Activated CD4-positive, alpha-beta T cell treated with anti-CD3 and anti-CD28 coated beads, Interleukin-2, Interleukin-4, amounts not matched to agents 100 ng/mL and 50 ng/mL, durations not matched to agents 16 hours and 8 hours (primary cell): ENCODE measurements around the gene OR5L2.
"Not testable (repeated sequence)": the region's sequence is repeated elsewhere in the genome, so short reads cannot be mapped to it uniquely, and the experiment has no call there.

Experiments
- DNase-seq: peaks from one replicate; pipeline ENCODE4 v3.0.0-alpha.2; 2020; ENCODE audit warnings: low spot score

OR5L2 gene

DNA sequence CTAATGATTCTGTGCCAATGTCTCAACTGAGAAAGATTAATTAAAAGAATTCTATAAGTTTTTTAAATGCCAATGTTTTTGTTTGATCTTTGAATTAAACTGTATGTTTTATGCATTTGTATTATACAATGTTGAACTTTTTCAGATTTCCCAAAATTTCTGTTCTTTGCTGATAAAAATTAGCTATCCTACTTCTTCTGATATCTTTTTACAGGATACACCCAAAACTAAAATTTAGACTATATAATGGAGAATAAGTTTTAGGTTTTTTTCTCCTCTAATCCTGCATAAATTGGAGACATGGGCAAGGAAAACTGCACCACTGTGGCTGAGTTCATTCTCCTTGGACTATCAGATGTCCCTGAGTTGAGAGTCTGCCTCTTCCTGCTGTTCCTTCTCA, at the start of gene OR5L2:
TSS of gene OR5L2 (plus strand) at position 301 of the 400 bp plus-strand sequence. CDS start at position 301, 0 bp downstream.
- no peak for DNase-seq

DNA sequence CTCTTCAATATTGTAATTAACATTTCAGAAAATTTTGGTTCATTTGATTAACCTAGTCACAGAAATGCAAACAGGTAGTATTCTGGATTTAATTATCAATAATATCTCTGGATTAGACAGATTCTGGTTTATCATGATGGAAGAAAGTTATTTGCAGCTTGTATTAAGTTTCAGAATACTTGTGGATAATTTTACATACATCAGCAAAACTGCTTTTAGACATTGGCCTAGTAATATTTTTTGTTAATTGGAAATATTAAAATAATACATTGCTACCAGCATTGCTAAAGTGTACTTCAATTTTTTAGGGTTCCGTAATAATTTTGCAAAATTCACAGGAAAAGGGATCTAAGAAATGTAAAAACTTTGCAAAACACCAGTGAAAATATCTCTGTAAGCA, 35.4 kb upstream of the OR5L2 start:
- DNase-seq: no peak

DNA sequence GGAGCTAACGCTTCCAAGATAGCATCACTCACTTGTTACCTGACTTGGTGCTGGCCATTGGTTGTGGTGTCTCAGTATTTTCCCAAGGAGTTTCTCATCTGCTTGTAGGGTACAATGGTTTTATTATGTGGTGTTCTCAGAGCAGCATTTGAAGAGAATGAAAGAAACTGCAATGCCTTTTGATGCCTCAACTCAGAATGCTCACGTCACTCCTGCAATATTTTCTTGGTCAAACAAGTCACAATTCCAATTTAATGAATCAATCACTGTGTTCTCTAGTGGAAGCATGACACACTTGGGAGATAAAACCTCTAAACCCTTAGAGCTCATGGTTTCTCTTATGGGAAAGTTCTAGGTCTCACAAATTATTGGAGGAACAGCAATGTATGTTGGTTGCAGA, 33.7 kb upstream of the OR5L2 start:
- DNase-seq: no peak

DNA sequence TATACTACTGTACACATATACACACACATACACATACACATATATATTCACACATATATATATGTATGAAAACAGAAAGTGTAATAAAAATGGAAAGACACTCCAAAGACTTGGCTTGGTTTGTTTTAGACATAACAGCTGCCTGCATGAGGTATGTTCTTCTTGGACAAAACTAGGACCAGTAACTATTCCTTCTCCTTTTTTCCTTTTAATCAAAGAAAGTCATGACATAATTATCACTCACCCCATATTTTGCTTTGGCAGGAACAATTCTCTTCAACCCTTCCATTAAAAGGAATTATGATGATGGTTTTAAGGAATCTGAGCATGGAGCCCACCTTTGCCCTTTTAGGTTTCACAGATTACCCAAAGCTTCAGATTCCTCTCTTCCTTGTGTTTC, 31.8 kb upstream of the OR5L2 start, which contains the start of gene OR5D14:
TSS of gene OR5D14 (plus strand) at position 301 of the 400 bp plus-strand sequence. CDS start at position 301, 0 bp downstream.
- no peak for DNase-seq

DNA sequence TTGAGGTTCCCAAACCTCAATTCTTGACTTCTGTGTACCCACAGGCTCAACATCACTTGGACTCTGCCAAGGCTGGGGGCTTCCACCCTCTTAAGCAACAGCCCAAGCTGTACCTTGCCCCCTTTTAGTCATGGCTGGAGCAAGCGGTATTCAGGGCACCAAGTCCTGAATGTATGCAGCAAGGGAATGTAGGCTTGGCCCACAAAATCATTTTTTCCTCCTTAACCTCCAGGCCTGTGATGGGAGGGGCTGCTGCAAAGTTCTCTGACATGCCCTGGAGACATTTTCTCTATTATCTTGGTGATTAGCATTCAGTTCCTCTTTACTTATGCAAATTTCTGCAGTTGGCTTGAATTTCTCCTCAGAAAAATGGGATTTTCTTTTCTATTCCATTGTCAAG, 20.8 kb upstream of the OR5L2 start:
- no peak for DNase-seq

DNA sequence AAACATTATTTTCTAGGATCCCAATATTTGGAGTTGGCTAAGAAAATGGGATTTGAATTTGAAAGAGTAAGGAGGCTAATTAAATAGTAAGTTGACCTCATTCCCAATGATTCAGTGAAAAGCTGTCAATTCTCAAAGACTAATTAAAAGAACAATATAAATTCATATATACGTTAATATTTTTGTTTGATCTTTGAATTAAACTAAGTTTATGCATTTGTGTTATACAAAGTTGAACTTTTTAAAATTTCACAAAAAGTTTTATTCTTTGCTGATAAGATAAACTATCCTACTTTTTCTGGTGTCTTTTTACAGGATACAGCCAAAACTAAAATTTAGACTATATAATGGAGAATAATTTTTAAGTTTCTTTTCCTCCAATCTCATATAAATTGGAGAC, 16.0 kb upstream of the OR5L2 start, which contains the start of gene OR5L1:
TSS of gene OR5L1 (plus strand) at position 301 of the 400 bp plus-strand sequence. CDS start 100 bp downstream, outside the sequence.
- DNase-seq: no peak

DNA sequence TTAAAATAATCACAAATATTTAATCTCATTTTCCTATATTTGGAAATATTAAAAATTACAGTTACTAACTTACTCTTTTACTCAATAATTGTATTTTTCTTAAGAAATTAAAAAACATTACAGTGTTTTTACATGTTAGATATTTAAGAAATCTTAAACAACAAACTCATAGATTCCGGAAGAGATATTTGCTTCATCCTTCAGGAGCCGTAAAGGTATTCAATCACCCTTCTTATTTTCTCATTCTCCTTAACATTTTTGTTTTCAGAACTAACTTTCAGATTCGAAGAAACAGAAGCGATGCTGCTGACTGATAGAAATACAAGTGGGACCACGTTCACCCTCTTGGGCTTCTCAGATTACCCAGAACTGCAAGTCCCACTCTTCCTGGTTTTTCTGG, 7.7 kb upstream of the OR5L2 start, which contains the start of gene OR5D18:
TSS of gene OR5D18 (plus strand) at position 301 of the 400 bp plus-strand sequence. CDS start at position 301, 0 bp downstream.
- no peak for DNase-seq

DNA sequence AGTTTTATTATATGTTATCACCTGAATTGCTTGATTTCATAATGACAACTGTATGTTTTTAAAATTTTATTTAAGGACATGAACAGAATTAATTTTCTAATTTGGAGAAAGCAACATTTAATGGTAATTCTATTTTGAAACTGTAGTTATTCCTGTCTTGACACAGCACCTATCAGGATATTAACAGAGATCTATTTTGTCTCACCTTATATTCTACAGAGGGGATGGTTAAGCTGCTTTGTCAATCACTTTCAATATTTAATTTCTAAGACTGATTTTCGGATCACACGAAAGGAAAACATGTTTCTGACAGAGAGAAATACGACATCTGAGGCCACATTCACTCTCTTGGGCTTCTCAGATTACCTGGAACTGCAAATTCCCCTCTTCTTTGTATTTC, 11.4 kb downstream of the OR5L2 start, which contains the start of gene OR5D16:
TSS of gene OR5D16 (plus strand) at position 301 of the 400 bp plus-strand sequence. CDS start at position 301, 0 bp downstream.
- DNase-seq: no peak

DNA sequence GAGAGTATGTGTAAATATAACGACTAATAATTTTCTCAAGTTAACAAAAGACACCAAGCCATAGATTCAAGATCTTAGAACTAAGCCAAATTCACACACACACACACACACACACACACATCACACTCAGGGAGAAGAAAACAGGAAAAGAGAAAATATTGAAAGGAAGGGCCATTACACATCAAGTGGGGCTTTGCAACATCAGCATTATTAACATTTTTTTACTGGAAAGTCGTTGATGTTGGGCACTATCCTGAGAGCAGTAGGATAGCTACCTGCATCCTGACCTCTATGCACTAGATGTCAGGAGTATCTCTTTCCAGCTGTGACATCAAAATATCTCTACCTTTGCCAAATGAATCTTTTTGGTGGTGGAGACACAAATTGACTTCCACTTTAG, 20.4 kb downstream of the OR5L2 start:
- no peak for DNase-seq

DNA sequence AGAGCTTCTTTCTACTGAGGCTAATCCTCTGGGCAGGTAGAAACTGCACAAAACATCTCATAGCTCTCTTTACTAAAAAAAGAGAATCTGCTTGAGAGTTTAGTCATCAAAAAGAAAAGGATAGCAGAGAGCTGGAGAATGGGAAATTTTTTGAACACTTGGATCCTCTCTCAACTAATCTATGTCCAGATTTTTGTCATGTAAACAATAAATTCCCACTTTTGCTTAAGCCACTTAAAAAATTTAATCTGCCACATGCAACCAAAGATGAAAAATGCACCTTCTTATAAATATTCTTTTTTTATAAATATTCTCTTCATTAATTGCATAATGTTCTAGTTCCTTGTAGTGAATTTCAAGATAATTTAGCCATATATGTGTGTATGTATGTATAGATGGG, 22.0 kb downstream of the OR5L2 start:
- DNase-seq: no peak

DNA sequence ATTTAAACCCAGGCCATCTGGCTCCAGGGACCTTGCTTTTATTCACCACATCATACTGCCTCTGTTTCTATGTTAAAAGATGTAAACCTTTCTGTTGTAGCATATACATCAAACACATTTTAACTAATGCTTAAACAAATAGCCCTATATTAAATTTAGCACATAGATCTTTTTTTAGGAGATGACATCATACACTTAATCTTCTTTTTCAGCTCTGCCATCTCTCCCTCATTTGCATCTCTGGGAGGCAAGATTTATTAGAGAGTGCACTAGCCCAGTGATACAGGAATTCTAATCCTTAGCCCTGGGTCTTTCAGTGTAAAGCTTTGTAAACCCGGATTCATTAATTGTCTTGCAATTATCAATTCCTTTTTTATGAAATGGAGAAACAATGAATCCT, 25.1 kb downstream of the OR5L2 start:
- DNase-seq: no peak

DNA sequence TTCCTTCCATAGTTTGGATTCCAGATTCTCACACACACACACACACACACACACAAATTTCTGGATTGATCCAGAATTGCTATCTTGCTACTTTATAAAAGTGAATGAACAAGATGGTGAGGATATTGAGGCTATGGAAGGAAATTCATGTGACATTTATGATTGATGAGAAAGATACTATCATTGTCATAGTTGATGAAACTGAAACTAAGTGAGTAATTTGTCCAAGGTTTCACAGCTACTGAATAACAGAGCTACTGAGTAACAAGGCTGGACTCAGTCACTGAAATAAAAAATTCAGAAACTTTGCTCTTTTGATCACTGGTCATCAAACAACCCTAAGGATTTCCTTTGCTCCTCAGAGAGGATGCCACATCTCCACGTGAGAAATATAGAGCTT, 27.7 kb downstream of the OR5L2 start:
- DNase-seq: no peak

DNA sequence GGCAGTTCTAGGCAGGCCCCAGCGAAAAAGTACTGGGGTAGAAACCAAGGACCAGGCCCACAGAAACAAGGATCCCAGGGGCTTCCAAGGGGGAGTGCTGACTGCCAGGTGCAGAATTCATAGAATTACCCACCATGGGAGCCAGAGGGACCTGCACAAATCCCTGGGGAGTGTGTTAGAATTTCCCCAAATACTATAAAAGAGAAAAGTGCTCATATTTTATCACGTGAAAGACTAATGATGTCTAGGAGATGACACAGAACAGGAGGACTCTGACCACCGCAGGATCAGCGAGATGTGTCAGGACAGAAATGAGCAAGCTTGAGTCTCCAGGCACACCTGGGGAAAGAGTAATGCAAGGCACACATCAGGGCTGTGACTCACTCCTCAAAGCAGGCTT, 40.3 kb downstream of the OR5L2 start:
- DNase-seq: not testable (repeated sequence)

DNA sequence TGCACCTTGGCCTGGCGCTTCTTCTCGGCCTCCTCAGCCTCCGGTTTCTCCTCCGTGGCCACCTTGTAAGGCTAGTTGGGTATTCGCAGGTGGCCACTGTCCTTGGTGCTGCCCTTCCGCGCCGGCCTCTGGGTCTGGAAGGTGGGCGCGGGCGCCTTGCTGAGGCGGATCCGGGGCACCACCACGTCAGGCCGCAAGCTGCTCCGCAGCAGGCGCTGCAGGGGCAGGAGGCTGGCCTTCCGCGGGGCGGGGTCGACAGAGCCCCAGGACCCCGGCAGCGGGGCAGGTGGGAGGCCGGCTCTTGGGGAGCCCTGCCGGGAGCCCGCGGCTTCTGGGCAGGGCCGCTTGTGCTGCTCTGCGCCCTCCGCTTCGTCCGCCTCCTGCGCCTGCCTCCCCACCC, 45.7 kb downstream of the OR5L2 start:
- not testable (repeated sequence) for DNase-seq

DNA sequence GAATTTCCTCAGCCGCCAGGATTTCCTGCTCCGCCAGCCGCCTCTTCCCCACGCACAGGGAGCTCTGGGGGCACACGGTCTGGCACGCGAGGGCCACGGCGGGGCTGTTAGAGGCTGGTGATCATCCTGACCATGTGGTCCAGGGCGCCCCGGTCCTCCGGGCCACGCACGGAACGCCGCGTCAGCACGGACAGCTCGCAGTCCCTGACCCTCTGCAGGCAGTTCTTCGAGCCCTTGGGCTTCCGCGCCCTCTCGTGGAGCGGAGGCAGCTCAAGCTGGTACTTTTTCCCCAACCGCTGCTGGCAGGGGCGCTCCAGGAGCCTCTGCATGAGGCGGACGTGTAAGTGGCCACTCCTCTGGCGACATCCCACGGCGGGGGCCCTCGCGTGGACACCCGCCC, 46.1 kb downstream of the OR5L2 start:
- DNase-seq: not testable (repeated sequence)
